Stimulated activated CD4-positive, alpha-beta T cell treated with anti-CD3 and anti-CD28 coated beads, Interleukin-12 subunit alpha, Interleukin-12 subunit beta, amount 100 ng/mL, for 48 hours (primary cell): ENCODE measurements around the gene KLHL29.
"Not testable (repeated sequence)": the region's sequence is repeated elsewhere in the genome, so short reads cannot be mapped to it uniquely, and the experiment has no call there.

Experiments used
- DNase-seq, 3 donors: peaks; one replicate each; pipeline ENCODE4 v3.0.0-alpha.2; 2020; ENCODE audit warnings: low read depth in 2 of 3, low spot score in 1 of 3

Gene KLHL29

DNA sequence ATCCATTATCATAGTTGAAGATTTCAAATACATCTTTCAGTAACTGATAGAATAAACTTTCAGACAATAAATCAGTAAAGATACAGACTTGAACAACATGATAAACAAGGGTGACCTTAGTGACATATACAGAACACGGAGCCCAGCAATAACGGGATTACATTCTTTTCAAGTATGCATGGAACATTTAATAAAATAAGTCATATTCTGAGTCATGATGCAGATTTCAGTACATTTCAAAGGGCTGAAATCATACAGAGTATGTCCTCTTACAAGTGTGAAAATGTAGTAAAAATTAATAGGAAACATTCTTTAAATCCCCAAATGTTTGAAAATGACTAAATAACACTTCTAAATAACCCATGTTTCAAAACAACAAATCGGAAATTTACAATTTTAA is 17.2 kb upstream of the KLHL29 start:
- DNase-seq: no peak

DNA sequence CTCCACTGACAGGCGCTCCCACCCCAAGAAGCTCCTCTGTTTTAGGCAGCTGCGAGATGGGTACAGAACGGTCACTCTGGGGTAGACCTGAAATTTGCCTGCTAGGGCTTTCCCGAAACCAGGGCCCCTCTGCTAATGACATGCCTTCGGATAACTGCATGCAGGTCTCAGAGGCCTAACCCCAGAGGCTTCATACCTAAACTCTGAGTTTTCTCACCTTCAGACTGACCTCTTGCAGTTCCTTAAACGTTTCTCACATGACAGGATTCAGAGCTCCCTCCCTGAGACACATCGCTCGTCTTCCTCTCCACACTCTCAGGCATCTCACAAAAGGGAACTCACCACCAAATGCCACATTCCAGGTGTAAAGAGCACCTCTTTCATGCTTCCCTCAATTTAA is 11.3 kb upstream of the KLHL29 start:
- DNase-seq: no peak

DNA sequence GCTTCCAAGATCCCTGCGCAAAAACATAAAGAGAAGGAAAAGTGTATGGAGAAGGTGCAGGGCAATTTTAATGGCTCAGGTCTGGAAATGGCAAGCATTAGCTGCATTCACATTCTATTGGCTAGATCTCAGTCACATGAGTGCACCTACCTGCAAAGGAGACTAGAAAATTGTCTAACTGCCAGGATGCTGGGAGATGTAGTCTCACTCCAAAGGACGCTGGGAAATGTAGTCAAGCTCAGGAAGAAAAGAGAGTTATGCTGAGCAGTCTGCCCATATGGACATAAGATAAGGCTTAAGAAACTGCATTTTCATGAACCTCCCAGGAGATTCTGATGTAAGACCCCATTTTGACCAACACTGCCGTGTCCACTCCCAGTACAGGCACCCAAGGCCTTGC is 9.5 kb upstream of the KLHL29 start:
- no peak for DNase-seq

DNA sequence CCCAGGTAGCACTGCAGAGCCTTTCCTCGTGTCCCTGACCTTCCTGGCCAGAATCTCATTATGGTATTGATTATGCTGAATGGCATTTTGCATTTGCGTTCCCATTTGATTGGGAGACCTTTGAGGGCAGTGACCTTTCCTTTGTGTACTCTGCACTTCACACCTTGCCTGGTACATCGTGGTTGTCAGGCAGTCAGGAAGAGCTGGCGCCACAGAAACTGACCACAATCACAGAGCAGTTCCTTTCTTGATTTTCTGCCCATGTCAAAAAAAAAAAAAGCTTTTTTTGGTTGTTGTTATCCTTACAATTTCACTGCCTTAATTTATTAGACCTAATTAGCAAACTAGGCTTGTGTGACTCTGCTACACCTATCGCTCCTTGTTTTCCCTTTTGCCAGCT is 8.9 kb upstream of the KLHL29 start:
- DNase-seq: no peak

DNA sequence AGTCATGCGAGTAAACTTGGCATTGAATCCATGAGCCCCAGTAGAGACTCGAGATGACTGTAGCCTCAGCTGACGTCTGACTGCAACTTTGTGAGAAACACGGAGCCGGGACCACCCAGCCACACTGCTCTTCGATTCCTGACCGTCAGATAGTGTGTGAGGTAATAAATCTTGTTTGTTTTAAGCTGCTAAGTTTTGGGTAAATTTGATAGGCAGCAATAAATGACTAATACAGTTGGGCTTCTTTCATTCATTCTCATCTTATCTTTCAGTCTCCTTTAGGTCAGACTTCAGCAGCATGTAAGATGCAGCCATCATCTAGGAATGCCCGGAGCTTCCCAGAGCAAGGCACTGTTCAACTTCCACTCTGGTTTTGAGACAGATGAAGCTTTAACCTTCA is 8.0 kb upstream of the KLHL29 start:
- no peak for DNase-seq

DNA sequence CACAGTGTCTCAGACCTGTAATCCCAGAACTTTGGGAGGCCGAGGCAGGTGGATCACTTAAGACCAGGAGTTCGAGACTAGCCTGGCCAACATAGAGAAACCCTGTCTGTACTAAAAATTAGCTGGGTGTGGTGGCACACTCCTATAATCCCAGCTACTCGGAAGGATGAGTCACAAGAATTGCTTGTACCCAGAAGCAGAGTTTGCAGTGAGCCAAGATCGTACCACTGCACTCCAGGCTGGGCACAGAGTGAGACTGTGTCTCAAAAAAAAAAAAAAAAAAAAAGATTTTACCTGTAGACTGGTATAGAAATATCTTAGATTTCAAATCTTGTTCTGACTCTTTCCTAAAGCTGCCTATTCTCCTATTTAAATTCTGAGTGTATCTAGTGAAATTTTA is 7.2 kb upstream of the KLHL29 start:
- no peak for DNase-seq

DNA sequence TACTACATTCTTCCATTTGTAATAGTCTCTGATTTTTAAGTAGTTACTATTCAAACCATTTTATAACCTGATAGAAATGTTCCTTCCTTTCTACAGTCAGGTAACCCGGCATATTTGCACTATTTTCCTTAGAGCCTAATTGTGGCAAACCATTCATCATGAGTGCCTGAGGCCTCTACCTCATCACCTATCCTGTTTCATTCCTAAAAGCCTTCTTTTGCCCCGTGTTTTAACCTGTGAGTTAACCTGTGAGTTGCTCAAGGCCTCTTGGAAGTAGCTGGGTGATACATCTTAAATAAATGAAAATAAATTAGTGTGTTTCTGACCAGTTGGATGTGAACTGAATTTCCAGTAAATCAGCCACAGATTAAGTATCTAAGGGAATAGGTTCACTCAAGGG is 6.5 kb upstream of the KLHL29 start:
- no peak for DNase-seq

DNA sequence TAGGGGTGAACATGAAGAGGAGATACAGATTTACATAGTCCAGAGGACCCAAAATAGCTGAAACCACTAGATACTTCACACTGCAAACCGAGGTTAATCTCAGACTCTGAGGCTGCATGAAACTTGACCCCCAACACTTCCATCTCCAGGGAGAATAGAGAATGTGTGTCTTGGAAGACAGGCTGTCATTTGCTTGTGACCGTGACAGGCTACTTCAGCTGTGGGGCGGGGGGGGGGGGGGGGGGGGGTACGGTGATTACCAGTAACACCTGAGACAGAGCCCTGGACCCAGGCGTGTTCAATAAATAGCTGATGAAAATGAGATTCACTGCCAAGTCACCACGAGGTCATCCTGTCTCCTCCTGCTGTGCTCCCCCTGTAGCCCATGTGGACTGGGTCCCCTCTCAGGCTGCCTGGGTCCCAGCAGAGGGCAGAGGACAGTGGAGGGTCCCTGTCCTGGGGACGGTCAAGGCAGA is 5.7 kb upstream of the KLHL29 start:
- no peak for DNase-seq

DNA sequence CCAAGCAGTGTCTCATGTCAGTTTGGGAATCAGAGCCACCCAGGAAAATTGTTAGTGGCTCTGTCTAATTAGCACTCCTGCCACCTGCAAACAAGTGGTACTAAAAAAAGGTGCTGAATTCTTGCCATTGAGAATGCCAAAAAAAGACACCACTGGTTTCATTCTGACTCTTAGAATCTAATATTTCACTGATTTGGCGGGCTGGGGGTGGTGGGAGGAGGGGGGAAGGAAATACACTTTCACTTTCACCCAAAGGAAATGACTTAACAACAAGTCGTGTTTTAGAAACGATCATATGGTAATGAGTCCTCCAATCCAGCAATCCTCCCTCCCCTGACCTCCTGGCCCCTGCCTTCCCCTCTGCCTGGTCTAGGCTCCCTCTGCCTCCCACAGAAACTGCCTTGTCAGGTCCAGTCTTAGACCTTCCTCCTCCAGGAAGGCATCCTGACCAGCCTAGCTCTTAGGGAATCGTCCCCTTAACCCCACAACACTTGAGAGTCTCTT is 4.4 kb upstream of the KLHL29 start:
- peak; percentile 26 to 49 (median 27) for DNase-seq

DNA sequence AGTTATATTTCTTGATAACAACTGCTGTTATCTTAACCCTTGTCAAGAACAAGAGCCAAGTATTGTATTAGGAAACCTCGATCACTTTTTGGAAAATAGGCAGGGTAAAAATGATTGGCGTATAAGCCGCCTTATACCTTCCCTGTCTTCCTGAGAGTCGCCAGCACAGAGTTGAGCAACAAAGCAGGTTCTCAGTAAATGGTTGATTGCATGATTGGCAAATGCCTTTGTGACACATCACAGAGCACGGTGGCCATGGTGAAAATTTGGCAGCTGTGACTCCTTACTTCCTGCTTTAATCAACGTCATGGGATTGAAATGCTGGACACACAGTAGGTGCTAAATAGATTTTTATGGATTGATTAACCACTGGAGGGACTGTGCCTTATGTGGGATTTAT is 3.9 kb upstream of the KLHL29 start:
- no peak for DNase-seq

DNA sequence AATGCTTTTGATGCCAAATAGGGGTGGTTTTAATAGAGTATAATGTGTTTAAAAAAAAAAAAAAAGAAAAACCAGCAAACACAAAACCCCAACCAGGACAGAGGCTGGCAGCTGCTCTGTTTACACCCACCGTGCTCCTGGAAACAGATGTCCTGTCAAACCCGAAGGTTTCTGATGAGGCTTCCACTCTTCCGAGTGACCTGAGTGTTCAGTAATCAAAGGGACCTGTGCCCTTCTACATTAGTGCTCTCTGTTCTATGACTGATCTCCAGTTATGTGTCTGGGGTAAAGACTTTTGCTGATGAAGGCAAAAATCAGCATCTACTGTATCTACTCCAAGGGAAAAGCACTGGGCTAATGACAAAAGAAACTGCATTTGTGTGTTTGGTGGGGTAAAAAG is 3.5 kb upstream of the KLHL29 start:
- DNase-seq: no peak

DNA sequence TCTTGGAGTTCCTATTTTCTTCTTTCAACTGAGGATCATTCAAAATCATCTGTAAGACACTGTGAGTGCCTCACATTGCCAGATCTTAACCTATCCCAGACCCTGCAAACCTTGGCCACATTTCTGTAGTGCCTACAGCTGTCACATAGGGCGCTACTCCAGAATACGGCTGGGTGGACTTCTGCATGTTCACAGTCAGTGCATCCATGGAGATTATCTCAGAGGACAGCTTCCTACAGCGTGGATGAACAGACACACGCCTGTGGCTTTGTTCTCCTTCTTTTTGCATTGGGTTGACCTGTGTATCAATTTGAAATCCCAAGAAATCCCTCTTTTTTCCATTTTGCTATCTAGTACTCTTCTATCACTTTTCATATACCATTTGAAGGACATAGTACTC is 1.9 kb upstream of the KLHL29 start:
- DNase-seq: no peak

DNA sequence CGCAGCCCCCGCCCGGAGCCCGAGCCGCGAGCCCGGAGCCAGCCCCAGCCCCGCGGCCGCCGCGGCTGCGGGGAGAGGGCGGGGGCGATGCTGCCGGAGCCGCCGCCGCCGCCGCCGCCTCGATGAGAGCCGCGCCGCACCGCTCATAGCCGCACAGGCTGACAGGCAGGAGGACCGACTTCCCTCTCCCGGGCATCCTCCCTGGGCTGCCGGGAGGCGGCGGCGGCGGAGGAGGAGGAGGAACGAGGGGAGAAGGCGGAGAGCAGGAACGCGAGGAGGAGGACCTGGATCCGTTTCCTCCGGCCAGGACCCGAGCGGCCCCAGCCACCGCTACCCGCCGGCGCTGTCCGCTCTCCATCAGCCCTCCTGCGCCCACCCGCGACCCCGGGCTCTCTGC is 370 bp downstream of the KLHL29 start:
- no peak for DNase-seq

DNA sequence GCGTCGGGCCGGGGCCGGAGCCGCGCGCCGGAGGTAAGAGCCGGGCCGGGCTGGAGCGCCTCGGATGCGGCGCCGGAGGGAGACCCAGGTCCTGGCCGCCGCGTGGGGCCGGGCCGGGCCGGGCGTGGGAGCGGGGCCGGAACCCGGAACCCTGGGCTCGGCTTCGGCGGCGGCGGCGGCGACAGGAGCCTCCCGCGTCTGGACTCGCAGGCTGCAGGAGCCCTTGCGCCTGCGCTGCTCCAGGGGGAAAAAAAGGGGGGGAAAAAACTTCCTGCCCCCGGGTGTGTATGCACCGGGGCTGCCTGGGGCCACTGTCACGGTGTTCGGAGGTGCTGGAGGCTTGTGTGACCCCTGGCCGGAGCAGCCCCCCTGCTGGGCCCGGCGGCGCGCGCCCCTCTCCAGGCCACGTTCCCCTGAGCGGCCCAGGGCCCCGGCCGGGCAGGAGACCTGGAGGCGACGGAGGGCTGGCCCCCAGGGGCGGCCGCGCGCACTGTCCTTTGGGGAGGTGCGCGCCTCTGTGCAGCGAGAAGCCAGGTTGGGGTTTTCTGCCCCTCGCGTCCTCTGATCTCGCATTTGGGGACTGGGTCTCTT is 864 bp downstream of the KLHL29 start:
- no peak for DNase-seq

DNA sequence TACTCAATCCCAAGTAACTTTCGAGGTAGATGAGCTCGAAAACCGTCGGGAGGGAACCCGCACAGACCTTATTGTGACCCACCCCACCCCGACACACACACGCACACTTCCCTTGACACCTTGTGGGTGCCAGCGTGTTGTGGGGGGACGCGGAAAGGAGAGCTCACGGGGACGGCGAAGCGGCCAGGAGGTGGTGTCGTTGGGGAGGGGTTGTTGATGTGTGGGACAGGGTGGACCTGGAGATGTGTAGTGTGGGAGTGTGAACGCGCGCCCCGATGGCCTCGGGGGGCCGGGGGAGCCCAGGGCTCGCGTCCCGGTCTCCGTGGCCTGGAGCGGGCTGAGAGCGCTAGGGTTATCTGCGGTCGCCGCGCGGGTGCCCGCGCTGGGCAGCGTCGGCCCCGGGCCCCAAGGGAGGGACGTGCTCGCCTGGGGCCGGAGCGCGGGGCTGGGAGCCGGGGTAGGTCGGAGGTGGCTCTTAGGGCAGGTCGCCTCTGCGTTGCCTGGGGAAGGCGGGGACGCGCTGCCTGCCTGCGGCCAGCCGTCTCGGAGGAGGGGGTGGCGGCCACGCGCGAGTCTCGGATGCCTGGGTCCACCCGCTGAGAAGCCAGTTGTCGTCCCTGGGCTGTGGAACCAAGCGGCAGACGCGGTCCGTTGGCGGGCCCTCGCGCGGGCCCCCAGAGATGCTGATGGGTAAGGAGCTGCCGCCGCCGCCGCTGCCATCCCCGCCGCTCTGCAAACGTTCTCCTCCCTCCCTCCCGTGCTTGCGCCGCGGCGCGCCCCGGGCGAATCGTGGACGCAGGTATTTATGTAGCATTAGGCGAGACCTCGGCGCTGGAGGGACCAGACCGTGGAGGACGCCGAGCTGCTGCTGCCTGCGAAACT is 1.6 kb downstream of the KLHL29 start:
- no peak for DNase-seq

DNA sequence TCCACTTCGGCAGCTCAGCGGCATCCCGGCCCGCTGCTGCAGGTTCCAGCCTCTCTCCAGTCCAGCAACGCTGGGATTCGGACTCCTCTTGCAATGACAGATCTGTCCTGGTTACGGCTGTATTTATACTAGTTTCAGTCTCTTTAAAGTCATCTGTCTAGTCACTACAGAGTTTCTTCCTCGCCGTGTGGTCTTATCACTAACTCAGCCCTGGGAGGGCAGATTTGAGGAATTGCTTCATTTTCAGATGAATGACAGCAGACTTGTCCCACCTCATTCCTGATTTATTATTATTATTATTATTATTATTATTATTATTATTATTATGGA is 2.2 kb downstream of the KLHL29 start:
- no peak for DNase-seq

DNA sequence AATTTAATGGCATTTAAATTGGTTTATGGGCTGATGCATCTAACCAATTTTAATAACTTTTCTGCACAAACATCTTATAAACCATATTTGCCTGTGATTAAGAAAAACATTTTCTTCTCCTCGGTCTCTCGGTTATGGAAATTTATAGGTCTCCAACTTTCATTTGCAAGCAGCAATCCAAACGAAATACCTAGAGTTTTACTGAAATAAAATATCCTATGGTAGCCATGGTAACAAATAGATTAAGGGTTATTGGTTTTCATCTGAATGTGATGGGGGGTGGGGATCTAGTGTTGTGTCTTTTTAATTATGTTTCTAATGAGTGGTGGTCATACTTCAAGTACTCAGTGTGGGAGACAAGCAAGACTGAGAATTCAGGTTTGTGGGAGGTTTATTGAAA is 2.9 kb downstream of the KLHL29 start:
- DNase-seq: no peak

DNA sequence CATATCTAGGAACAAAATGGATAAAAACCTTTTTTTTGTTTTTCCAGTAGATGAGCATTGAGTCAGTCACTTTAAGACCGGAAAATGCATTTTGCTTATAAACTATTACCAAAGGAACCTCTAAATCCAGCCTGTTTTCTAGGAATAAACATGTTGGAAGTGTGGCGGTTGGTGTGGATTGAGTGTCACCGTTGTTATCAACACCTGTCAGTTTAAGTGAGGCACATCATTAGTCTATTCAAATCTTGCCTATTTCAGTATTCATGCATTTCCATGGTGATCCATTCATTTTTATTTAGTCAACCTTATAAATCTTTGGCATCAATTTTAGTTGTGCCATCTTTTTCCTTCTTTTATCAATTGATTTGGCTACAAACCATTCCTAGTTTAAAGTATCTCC is 3.3 kb downstream of the KLHL29 start:
- DNase-seq: no peak

DNA sequence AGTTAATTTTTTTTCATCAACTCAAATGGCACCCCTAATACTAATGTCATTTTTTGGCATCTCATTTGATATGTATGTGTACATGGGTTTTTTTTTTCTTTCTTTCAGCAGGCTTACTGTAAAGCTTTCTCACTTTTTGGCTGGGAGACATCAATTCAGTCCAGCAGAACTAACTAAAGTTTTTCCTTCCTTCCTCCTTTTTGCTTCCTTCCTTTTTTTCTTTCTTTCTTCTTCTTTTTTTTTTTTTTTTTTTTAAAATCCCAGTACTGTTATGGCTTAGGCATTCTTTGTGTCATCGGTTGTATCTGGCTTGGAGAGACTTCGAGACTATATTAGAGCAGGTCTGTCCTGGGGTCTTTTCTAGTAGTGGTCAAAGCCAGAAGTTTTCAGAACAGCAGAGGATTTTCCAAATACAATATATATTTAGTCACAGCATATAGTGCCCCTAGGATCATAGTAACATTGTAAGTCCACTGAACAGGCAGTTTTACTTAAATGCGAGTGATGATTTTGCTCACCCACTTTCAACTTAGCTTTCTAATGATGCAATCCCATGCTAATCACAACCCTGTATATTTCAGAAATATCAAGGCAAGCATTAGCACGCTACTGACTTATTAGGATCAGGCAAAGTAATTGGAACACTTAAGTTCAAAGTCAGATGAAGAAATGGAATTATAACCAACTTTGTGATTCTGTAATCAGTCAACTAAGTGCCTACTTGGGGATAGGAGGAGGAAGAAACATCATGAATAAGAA is 4.0 kb downstream of the KLHL29 start:
- no peak for DNase-seq

DNA sequence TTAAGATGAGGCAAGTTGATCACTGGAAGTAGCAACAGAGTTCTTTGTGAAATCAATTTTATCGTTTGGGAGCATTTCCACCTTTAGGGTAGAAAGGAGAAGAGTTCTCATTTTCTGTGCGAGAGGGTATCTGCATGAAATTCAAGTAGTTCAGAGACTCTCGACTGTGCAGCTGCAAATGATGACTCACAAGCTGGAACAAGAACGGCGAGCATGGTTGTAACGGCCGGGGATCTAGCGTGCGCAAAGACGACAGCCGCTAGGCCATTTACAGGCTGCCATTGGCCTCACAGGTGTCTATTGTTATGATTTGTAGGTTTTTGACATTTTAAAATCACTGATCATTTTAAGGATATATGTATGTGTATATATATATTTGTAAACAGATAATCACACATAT is 5.2 kb downstream of the KLHL29 start:
- DNase-seq: no peak

DNA sequence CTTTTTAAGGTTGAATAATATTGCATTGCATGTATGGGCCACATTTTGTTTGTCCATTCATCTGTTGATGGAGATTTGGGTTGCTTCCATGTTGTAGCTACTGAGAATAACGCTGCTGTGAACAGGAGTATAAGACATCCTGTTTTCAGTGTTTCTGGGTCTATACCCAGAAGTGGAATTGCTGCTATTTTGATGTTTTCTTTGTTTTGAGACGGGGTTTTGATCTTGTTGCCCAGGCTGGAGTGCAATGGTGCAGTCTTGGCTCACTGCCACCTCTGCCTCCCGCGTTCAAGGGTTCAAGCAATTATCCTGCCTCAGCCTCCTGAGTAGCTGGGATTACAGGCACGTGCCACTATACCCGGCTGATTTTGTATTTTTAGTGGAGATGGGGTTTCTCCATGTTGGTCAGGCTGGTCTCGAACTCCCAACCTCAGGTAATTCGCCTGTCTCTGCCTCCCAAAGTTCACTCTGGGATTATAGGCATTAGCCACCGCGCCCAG is 6.3 kb downstream of the KLHL29 start:
- DNase-seq: not testable (repeated sequence)

DNA sequence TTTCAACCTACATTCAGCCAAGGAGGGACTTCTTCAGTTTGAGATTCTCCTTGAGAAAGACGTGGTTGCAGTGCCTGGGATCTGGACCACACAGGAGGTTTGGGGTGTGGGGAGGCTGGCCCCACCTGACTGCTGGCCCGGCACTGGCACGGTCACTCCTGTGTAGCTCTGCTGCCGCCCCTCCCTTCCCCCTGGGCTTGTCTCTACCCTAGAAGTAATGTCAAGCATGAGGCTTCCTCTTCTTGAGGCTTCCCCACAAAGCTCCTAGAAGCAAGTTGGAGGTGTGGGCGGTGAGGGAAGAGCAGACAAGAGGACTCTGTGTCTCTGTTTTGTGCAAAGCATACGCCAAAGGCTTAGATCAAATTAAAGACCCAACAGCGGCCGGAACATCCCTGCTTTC is 8.7 kb downstream of the KLHL29 start:
- no peak for DNase-seq
